ENCODE results near the gene HDAC9.

DNA sequence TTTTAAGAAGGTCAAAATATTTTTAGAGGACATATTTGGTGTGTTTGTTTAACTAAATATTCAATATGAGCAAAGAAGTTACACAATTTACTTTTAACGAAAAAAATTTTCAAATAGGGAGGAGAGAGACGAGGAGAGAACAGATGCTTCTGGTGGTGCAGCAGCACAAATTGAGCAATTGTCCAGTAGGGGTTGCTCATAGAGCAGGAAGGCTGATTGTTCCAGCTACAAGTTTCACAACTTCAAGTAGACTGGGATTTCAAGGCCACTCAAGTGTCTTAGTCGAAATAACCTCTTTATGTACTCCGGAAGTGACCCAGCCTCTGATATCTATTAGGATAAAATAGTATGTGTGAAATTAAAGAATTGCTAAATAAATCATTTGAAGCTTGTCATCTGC lies 197.9 kb downstream of the HDAC9 start:
- TF ChIP-seq EP300 (IDR thresholded peaks at IDR 0.05) (no peak), POLR2A (IDR thresholded peaks at IDR 0.05) (no peak)
